Activated T-cell treated with anti-CD3 and anti-CD28 coated beads for 1 hour (primary cell): ENCODE results near the gene CDC45.
"Not testable (repeated sequence)": the region's sequence is repeated elsewhere in the genome, so short reads cannot be mapped to it uniquely, and the experiment has no call there.

ENCODE experiments used
- DNase-seq: peaks from one replicate; pipeline ENCODE4 v3.0.0-alpha.2; 2020; ENCODE audit warnings: low read depth

CDC45 gene

GRCh38 chr22:19530751-19531150 lies 51.0 kb downstream of the CDC45 start:
- DNase-seq, result no peak

GRCh38 chr22:19531327-19531726 lies 51.6 kb downstream of the CDC45 start:
- not testable (repeated sequence) for DNase-seq

GRCh38 chr22:19533049-19533626 lies 53.4 kb downstream of the CDC45 start:
- no peak for DNase-seq

- no peak for DNase-seq
These were observed 54.1 kb downstream of the CDC45 start for GRCh38 chr22:19533857-19534256.

GRCh38 chr22:19535001-19535400 lies 55.3 kb downstream of the CDC45 start:
- DNase-seq, result no peak

GRCh38 chr22:19536564-19536963 lies 56.8 kb downstream of the CDC45 start:
- no peak for DNase-seq

GRCh38 chr22:19537941-19538488 lies 58.3 kb downstream of the CDC45 start:
- no peak for DNase-seq

- DNase-seq, result no peak
These were observed 60.7 kb downstream of the CDC45 start for GRCh38 chr22:19540394-19540793.

- DNase-seq, result no peak
These were observed 64.4 kb downstream of the CDC45 start for GRCh38 chr22:19543970-19544708.

- DNase-seq, result no peak
These were observed 66.2 kb downstream of the CDC45 start for GRCh38 chr22:19545935-19546207.

GRCh38 chr22:19546680-19547079 lies 67.0 kb downstream of the CDC45 start:
- no peak for DNase-seq

GRCh38 chr22:19547620-19548019 lies 67.9 kb downstream of the CDC45 start:
- no peak for DNase-seq

GRCh38 chr22:19548427-19548826 lies 68.7 kb downstream of the CDC45 start:
- not testable (repeated sequence) for DNase-seq

GRCh38 chr22:19548964-19549363 lies 69.2 kb downstream of the CDC45 start:
- no peak for DNase-seq

GRCh38 chr22:19549428-19549827 lies 69.7 kb downstream of the CDC45 start:
- DNase-seq, result no peak

- DNase-seq, result no peak
These were observed 70.7 kb downstream of the CDC45 start for GRCh38 chr22:19550382-19550781.

- no peak for DNase-seq
These were observed 73.5 kb downstream of the CDC45 start for GRCh38 chr22:19553201-19553600.

- DNase-seq, result no peak
These were observed 75.2 kb downstream of the CDC45 start for GRCh38 chr22:19554834-19555404.

- no peak for DNase-seq
These were observed 75.9 kb downstream of the CDC45 start for GRCh38 chr22:19555651-19556050.

GRCh38 chr22:19556963-19557545 lies 77.3 kb downstream of the CDC45 start:
- no peak for DNase-seq

GRCh38 chr22:19559324-19559811 lies 79.6 kb downstream of the CDC45 start:
- no peak for DNase-seq

- no peak for DNase-seq
These were observed 80.2 kb downstream of the CDC45 start for GRCh38 chr22:19559956-19560355.
